CD4-positive, alpha-beta T cell treated with Interferon alpha-2 for 1 hour (primary cell): ENCODE measurements around the gene GRID2.
"Not testable (repeated sequence)": the region's sequence is repeated elsewhere in the genome, so short reads cannot be mapped to it uniquely, and the experiment has no call there.

ENCODE experiments used
- DNase-seq, 2 donors: peaks; one replicate each; pipeline ENCODE4 v3.0.0-alpha.2; 2020 to 2022

GRID2 gene

GRCh38 chr4:93348896-93349295 lies 1045.1 kb downstream of the GRID2 start:
- DNase-seq: no peak

- no peak for DNase-seq
Measured at GRCh38 chr4:93351846-93352245, 1048.1 kb downstream of the GRID2 start.

GRCh38 chr4:93355411-93355810 lies 1051.6 kb downstream of the GRID2 start:
- DNase-seq: no peak

GRCh38 chr4:93359586-93359985 lies 1055.8 kb downstream of the GRID2 start:
- no peak for DNase-seq

- DNase-seq: not testable (repeated sequence)
Measured at GRCh38 chr4:93366169-93366755, 1062.5 kb downstream of the GRID2 start.

GRCh38 chr4:93368968-93369367 lies 1065.2 kb downstream of the GRID2 start:
- DNase-seq: no peak

GRCh38 chr4:93370256-93370655 lies 1066.5 kb downstream of the GRID2 start:
- no peak for DNase-seq

- DNase-seq: no peak
Measured at GRCh38 chr4:93373893-93374860, 1070.4 kb downstream of the GRID2 start.

- DNase-seq: no peak
Measured at GRCh38 chr4:93384241-93384640, 1080.5 kb downstream of the GRID2 start.

GRCh38 chr4:93384887-93385286 lies 1081.1 kb downstream of the GRID2 start:
- no peak for DNase-seq

GRCh38 chr4:93394545-93395081 lies 1090.8 kb downstream of the GRID2 start:
- DNase-seq: no peak

GRCh38 chr4:93396272-93396671 lies 1092.5 kb downstream of the GRID2 start:
- no peak for DNase-seq

- no peak for DNase-seq
Measured at GRCh38 chr4:93403571-93403970, 1099.8 kb downstream of the GRID2 start.

- no peak for DNase-seq
Measured at GRCh38 chr4:93407493-93408275, 1103.9 kb downstream of the GRID2 start.

GRCh38 chr4:93409035-93409434 lies 1105.3 kb downstream of the GRID2 start:
- DNase-seq: no peak

- no peak for DNase-seq
Measured at GRCh38 chr4:93414041-93414550, 1110.3 kb downstream of the GRID2 start.

- DNase-seq: no peak
Measured at GRCh38 chr4:93416344-93417128, 1112.8 kb downstream of the GRID2 start.

- no peak for DNase-seq
Measured at GRCh38 chr4:93431371-93431770, 1127.6 kb downstream of the GRID2 start.

- no peak for DNase-seq
Measured at GRCh38 chr4:93433840-93434239, 1130.1 kb downstream of the GRID2 start.

- DNase-seq: no peak
Measured at GRCh38 chr4:93436000-93436626, 1132.3 kb downstream of the GRID2 start.

- no peak for DNase-seq
Measured at GRCh38 chr4:93437991-93438390, 1134.2 kb downstream of the GRID2 start.

- DNase-seq: no peak
Measured at GRCh38 chr4:93444860-93445259, 1141.1 kb downstream of the GRID2 start.
